Astrocyte (in vitro differentiated cells and primary cell): ENCODE results near the gene CREB5. TPM values are rescaled to one million over a fixed set of nuclear protein-coding genes. Genes with fewer than 3 reads are reported as not detected.

ENCODE experiments used
- DNase-seq: peaks from one replicate; pipeline ENCODE4 v3.0.0-alpha.2; 2010; ENCODE audit warnings: low read depth
- FAIRE-seq: peaks from 2 replicates; lab custom pipeline; 2011; peaks lifted over from hg19 to GRCh38; lab: Jason Lieb, UNC
- H2AFZ ChIP-seq: 2 replicates; pipeline ENCODE4 v1.6.0; 2012; ENCODE audit warnings: low read depth, low read length, inconsistent platforms
- H3K27ac ChIP-seq: 2 replicates; pipeline ENCODE4 v1.5.1; 2011; ENCODE audit warnings: low read depth, low read length, inconsistent platforms
- H3K27me3 ChIP-seq: 2 replicates; pipeline ENCODE4 v1.6.0; 2011; ENCODE audit warnings: low read length, inconsistent platforms; ENCODE audit not compliant: insufficient read depth
- H3K36me3 ChIP-seq: 2 replicates; pipeline ENCODE4 v1.5.1; 2011; ENCODE audit warnings: low read length, inconsistent platforms; ENCODE audit not compliant: insufficient read depth
- H3K4me1 ChIP-seq: 2 replicates; pipeline ENCODE4 v1.5.1; 2011; ENCODE audit warnings: low read length, inconsistent platforms; ENCODE audit not compliant: insufficient read depth
- H3K4me2 ChIP-seq: 2 replicates; pipeline ENCODE4 v1.6.0; 2012; ENCODE audit warnings: low read length, inconsistent platforms
- H3K4me3 ChIP-seq: 2 replicates; pipeline ENCODE4 v1.5.1; 2011; ENCODE audit warnings: low read depth, mild to moderate bottlenecking, low read length, inconsistent platforms; ENCODE audit not compliant: insufficient read depth
- H3K79me2 ChIP-seq: 2 replicates; pipeline ENCODE4 v1.6.0; 2012; ENCODE audit warnings: mild to moderate bottlenecking, low read length, inconsistent platforms; ENCODE audit not compliant: insufficient read depth
- H3K9ac ChIP-seq: 2 replicates; pipeline ENCODE4 v1.6.0; 2012; ENCODE audit warnings: mild to moderate bottlenecking, low read length, inconsistent platforms
- H3K9me3 ChIP-seq: 2 replicates; pipeline ENCODE4 v1.5.1; 2012; ENCODE audit warnings: low read depth, mild to moderate bottlenecking, low read length, inconsistent platforms; ENCODE audit not compliant: insufficient read depth
- H4K20me1 ChIP-seq: 2 replicates; pipeline ENCODE4 v1.6.0; 2012; ENCODE audit warnings: low read length, inconsistent platforms; ENCODE audit not compliant: insufficient read depth
- H3K27ac Mint-ChIP-seq: one replicate; pipeline ENCODE4 v1.8.0; 2021; ENCODE audit warnings: mild to moderate bottlenecking, mixed read lengths; ENCODE audit not compliant: unreplicated experiment
- H3K27me3 Mint-ChIP-seq: one replicate; pipeline ENCODE4 v1.8.0; 2021; ENCODE audit warnings: low read depth, mixed read lengths; ENCODE audit not compliant: unreplicated experiment
- H3K36me3 Mint-ChIP-seq: one replicate; pipeline ENCODE4 v1.8.0; 2021; ENCODE audit warnings: low read depth, mixed read lengths; ENCODE audit not compliant: unreplicated experiment
- H3K4me1 Mint-ChIP-seq: one replicate; pipeline ENCODE4 v1.8.0; 2021; ENCODE audit warnings: low read depth, mixed read lengths; ENCODE audit not compliant: unreplicated experiment
- H3K4me3 Mint-ChIP-seq: one replicate; pipeline ENCODE4 v1.8.0; 2021; ENCODE audit warnings: mild to moderate bottlenecking, moderate library complexity, mixed read lengths; ENCODE audit not compliant: unreplicated experiment
- H3K9me3 Mint-ChIP-seq: one replicate; pipeline ENCODE4 v1.8.0; 2021; ENCODE audit warnings: mild to moderate bottlenecking, mixed read lengths; ENCODE audit not compliant: unreplicated experiment
- CTCF ChIP-seq: IDR thresholded peaks from 2 replicates; pipeline ENCODE4 v1.5.1; 2011; ENCODE audit warnings: low read depth, mild to moderate bottlenecking, inconsistent platforms, low read length, moderate library complexity; ENCODE audit not compliant: insufficient read depth
- EZH2 ChIP-seq: IDR thresholded peaks from 2 replicates; pipeline ENCODE4 v1.6.1; 2012; ENCODE audit warnings: mild to moderate bottlenecking, low read length, inconsistent platforms; ENCODE audit not compliant: insufficient read depth
- total RNA-seq: library from RNA; stranded (reverse); gene quantifications from 2 replicates; pipeline ENCODE4 v1.2.1, GENCODE V29; 2021

The CREB5 gene
- total RNA-seq, 1 donor from 2014 or later, result 25.4 TPM

GRCh38 chr7:28649811-28650210 lies 237.5 kb downstream of the CREB5 start:
- Histone ChIP-seq H4K20me1 (no peaks in the 10 kb centered on the region), H3K9ac (no peak overlapping the region), H3K79me2 (no peaks in the 10 kb centered on the region), H3K27me3 (no peaks in the 10 kb centered on the region), H2AFZ (no peak overlapping the region), H3K4me1 (no peaks in the 10 kb centered on the region), H3K4me3 (no peak overlapping the region), H3K4me2 (no peak overlapping the region), H3K9me3 (no peaks in the 10 kb centered on the region), H3K36me3 (no peaks in the 10 kb centered on the region), H3K27ac (no peak overlapping the region)
- Mint-ChIP-seq H3K4me3 (no peak overlapping the region), H3K4me1 (no peaks in the 10 kb centered on the region), H3K9me3 (no peaks in the 10 kb centered on the region), H3K27ac (no peak overlapping the region), H3K36me3 (no peaks in the 10 kb centered on the region), H3K27me3 (no peaks in the 10 kb centered on the region)
- DNase-seq (no peak), FAIRE-seq (no peak)
- no peak for TF ChIP-seq EZH2
- no peak for TF ChIP-seq CTCF

GRCh38 chr7:28654110-28654509 lies 241.8 kb downstream of the CREB5 start:
- H3K4me3 Mint-ChIP-seq, result no peak overlapping the region
- no peak for DNase-seq
- Histone ChIP-seq H3K27ac (no peak overlapping the region), H3K9me3 (no peaks in the 10 kb centered on the region), H3K4me3 (no peak overlapping the region), H3K36me3 (no peaks in the 10 kb centered on the region), H4K20me1 (no peaks in the 10 kb centered on the region), H3K4me1 (no peaks in the 10 kb centered on the region), H3K79me2 (no peaks in the 10 kb centered on the region), H2AFZ (no peak overlapping the region), H3K9ac (no peak overlapping the region), H3K27me3 (no peaks in the 10 kb centered on the region), H3K4me2 (no peak overlapping the region)
- no peaks in the 10 kb centered on the region for H3K4me1 Mint-ChIP-seq
- peaks cover 3% of the 10 kb centered on the region for H3K9me3 Mint-ChIP-seq
- FAIRE-seq, result no peak
- no peaks in the 10 kb centered on the region for H3K36me3 Mint-ChIP-seq
- no peaks in the 10 kb centered on the region for H3K27me3 Mint-ChIP-seq
- no peak overlapping the region for H3K27ac Mint-ChIP-seq
- no peak for TF ChIP-seq CTCF
- TF ChIP-seq EZH2, result no peak

GRCh38 chr7:28656529-28656928 lies 244.2 kb downstream of the CREB5 start:
- Histone ChIP-seq H3K27me3 (no peaks in the 10 kb centered on the region), H3K9me3 (no peaks in the 10 kb centered on the region), H3K4me1 (no peaks in the 10 kb centered on the region), H4K20me1 (no peaks in the 10 kb centered on the region), H3K79me2 (no peaks in the 10 kb centered on the region), H3K27ac (no peak overlapping the region), H3K4me2 (no peak overlapping the region), H3K9ac (no peak overlapping the region), H3K4me3 (no peak overlapping the region), H2AFZ (no peak overlapping the region), H3K36me3 (no peaks in the 10 kb centered on the region)
- no peaks in the 10 kb centered on the region for H3K27me3 Mint-ChIP-seq
- H3K4me1 Mint-ChIP-seq, result no peaks in the 10 kb centered on the region
- TF ChIP-seq CTCF, result no peak
- TF ChIP-seq EZH2, result no peak
- no peak for DNase-seq
- no peak overlapping the region for H3K4me3 Mint-ChIP-seq
- H3K9me3 Mint-ChIP-seq, result peaks cover 6% of the 10 kb centered on the region
- no peak for FAIRE-seq
- H3K27ac Mint-ChIP-seq, result no peak overlapping the region
- no peaks in the 10 kb centered on the region for H3K36me3 Mint-ChIP-seq
